SJCRH30 (cell line): ENCODE measurements around the gene ADGRL3. TPM values are rescaled to one million over a fixed set of nuclear protein-coding genes. Genes with fewer than 3 reads are reported as not detected.
"Not testable (repeated sequence)": the region's sequence is repeated elsewhere in the genome, so short reads cannot be mapped to it uniquely, and the experiment has no call there.

Experiments used
- DNase-seq, 2 experiments: peaks; one replicate each; pipeline ENCODE4 v3.0.0-alpha.2; 2015 to 2020
- H3K27ac ChIP-seq: fragments of 250-450 bp; sonication (Bioruptor Pico); 2 replicates; pipeline ENCODE4 v1.5.1; 2020; ENCODE audit warnings: mild to moderate bottlenecking, moderate library complexity
- H3K27me3 ChIP-seq: fragments of 250-450 bp; sonication (Bioruptor Pico); 2 replicates; pipeline ENCODE4 v1.5.1; 2020; ENCODE audit warnings: mild to moderate bottlenecking, moderate library complexity
- H3K36me3 ChIP-seq: fragments of 250-450 bp; sonication (Bioruptor Pico); 2 replicates; pipeline ENCODE4 v1.5.1; 2020; ENCODE audit warnings: mild to moderate bottlenecking, moderate library complexity
- H3K4me1 ChIP-seq: fragments of 250-450 bp; sonication (Bioruptor Pico); 2 replicates; pipeline ENCODE4 v1.5.1; 2020; ENCODE audit warnings: mild to moderate bottlenecking, moderate library complexity
- H3K4me3 ChIP-seq: fragments of 250-450 bp; sonication (Bioruptor Pico); 2 replicates; pipeline ENCODE4 v1.5.1; 2020; ENCODE audit warnings: mild to moderate bottlenecking, moderate library complexity
- H3K9me3 ChIP-seq: fragments of 250-450 bp; sonication (Bioruptor Pico); replicated peaks from 2 replicates; pipeline ENCODE4 v1.5.1; 2020; ENCODE audit warnings: mild to moderate bottlenecking, moderate library complexity
- total RNA-seq: library from RNA; depleted of rRNA; stranded (reverse); fragments of >200 nt; shearing (Covaris generic); gene quantifications from 2 replicates; pipeline ENCODE4 v1.2.3, GENCODE V29; 2014

The ADGRL3 gene
- total RNA-seq, 1 experiment from 2014 or later, result 0.40 TPM

DNA sequence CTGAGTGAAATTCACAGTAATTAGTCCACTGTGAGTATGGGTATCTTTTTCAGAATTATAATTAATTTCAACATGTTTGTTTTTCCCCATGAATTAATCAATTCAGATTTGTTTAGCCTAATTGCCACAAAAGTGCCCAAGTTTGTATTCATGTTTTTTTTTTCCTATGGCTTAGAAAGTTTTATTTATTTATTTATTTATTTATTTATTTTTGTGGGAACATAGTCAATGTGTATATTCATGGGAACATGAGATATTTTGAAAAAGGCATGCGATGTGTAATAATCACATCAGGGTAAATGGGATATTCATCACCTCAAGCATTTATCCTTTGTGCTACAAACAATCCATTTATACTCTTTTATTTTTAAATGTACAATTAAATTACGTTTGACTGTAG is 475.3 kb downstream of the ADGRL3 start:
- Histone ChIP-seq H3K4me3 (no peak overlapping the region), H3K4me1 (no peaks in the 10 kb centered on the region), H3K9me3 (no peaks in the 10 kb centered on the region), H3K36me3 (no peaks in the 10 kb centered on the region), H3K27ac (no peak overlapping the region), H3K27me3 (no peaks in the 10 kb centered on the region)
- DNase-seq, result no peak

DNA sequence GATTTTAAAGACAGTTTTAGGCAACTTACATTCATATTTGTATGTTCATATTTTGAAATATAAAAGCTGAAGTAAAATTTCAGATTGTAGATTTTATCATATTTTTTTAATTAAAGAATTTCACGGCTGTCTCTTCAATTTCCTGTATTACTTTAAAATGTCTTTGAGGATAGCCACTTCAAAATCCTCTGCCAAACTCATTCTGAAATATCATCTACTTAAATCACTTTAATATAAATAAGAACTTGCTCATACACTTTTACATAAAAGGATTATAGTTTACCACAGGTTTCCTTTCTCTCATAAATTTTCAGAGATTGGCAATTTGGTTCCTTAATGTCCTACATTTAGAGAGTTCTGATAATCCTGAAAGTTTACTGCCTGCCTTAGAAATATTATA is 478.2 kb downstream of the ADGRL3 start:
- Histone ChIP-seq H3K36me3 (no peaks in the 10 kb centered on the region), H3K4me1 (no peaks in the 10 kb centered on the region), H3K9me3 (no peaks in the 10 kb centered on the region), H3K4me3 (no peak overlapping the region), H3K27me3 (no peaks in the 10 kb centered on the region), H3K27ac (no peak overlapping the region)
- DNase-seq, result no peak

DNA sequence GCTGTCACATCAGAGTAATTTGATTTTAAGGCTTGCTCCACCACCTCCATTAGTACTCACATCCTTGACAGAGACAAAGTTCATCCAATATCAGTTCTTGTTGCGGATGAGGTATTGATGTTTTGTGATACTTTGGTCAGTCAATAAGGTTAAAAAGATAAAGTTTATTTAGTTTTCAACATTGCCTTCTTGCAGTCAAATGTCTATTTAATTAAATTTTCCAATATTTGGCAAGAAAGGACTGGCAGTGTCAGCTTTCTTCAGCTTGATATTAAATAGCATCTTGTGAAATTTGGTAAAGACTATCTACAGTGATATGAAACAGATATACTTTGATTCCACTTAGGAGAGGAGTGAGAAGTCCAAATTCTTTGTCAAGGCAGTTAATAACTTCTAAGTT is 493.4 kb downstream of the ADGRL3 start:
- Histone ChIP-seq H3K27ac (no peak overlapping the region), H3K9me3 (no peaks in the 10 kb centered on the region), H3K36me3 (no peaks in the 10 kb centered on the region), H3K4me1 (no peaks in the 10 kb centered on the region), H3K4me3 (no peak overlapping the region), H3K27me3 (no peaks in the 10 kb centered on the region)
- DNase-seq, result no peak

DNA sequence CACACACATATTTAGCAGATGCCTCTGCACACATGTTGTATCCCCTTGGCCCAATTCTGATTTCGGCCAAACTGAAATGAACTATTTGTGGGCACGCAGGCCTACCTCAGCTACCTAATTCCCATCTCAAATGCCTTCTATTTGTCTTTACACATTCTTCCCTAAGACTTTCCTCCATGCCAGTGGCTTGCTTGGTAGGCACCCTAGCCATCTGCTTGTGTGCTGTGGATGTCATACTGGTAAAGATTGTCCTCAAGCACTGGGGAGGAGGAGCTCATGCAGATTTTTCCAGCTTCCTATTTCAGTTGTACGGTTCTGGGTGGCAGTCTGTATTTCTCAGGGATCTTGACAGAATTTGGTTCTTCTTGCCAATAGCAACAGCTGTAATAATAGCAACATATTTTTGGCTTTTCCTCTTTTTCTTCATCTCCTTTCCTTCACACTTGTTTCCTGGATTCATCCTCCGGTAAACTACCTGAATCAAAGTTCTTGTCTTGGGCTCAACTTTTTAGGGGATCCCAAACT is 514.3 kb downstream of the ADGRL3 start:
- H3K27me3 ChIP-seq, result no peaks in the 10 kb centered on the region
- H3K36me3 ChIP-seq, result no peaks in the 10 kb centered on the region
- H3K4me3 ChIP-seq, result no peak overlapping the region
- no peaks in the 10 kb centered on the region for H3K9me3 ChIP-seq
- no peaks in the 10 kb centered on the region for H3K4me1 ChIP-seq
- DNase-seq, result peak in 1 of 2 experiments; percentile 3
- no peak overlapping the region for H3K27ac ChIP-seq

DNA sequence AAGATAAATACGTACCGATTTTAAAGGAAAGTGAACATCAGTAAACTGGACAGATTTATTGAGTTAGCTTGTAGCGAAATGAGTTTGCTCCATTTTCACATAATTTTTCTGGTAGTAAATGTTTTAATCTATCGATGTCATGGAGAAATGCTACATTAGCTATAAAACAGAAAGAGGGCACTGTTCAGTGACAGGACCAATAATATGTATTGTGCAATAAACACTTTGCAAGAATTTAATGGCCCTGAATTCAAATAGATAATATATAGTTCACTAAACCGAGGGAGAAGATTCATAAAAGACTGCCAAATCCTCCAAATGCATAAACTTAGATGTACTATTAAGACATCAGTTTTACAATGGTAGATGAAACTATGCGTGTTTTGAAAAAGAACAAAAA is 516.3 kb downstream of the ADGRL3 start:
- no peaks in the 10 kb centered on the region for H3K27me3 ChIP-seq
- DNase-seq, result no peak
- H3K36me3 ChIP-seq, result no peaks in the 10 kb centered on the region
- H3K27ac ChIP-seq, result no peak overlapping the region
- no peaks in the 10 kb centered on the region for H3K4me1 ChIP-seq
- H3K9me3 ChIP-seq, result no peaks in the 10 kb centered on the region
- H3K4me3 ChIP-seq, result no peak overlapping the region

DNA sequence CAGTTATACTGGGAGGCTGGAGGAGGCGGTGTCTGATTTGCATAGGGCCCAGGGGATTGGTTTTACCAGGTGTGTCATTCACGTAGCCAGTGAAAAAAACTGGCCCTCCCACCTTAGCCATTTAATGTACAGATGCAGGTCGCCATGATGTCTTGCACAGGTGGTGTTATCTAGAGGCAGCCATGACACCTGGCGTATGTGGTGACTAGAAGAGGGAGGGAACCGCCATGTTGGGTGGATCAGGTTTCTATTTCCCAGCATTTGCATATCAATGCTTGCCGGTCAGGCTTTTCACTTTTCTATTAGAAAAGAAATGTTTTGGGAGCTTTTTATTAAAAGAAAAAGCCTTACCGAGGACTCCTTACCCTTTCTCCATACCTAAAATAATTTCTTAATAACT is 523.4 kb downstream of the ADGRL3 start:
- peak in 1 of 2 experiments; percentile 6 for DNase-seq
- Histone ChIP-seq H3K4me1 (no peaks in the 10 kb centered on the region), H3K36me3 (no peaks in the 10 kb centered on the region), H3K27me3 (no peaks in the 10 kb centered on the region), H3K27ac (no peak overlapping the region), H3K9me3 (no peaks in the 10 kb centered on the region), H3K4me3 (no peak overlapping the region)

DNA sequence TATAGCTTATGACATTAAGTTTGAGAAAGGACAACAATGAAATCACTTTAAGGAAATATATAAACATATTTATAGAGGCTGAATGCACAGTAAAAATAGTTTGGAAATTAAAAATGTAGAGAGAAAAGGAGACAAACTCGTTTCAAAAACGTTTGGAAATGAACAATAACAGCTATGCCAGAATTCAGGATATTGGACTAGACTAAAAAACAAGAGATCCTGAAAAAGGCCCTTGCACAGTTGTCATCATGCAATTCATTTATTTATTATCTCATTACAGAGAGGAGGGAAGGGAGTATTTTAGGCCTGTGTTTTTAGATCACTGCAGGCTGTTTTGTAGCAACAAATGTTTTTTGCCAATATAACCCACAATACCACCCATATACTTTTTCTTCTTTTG is 527.2 kb downstream of the ADGRL3 start:
- no peaks in the 10 kb centered on the region for H3K4me1 ChIP-seq
- no peak overlapping the region for H3K27ac ChIP-seq
- H3K27me3 ChIP-seq, result no peaks in the 10 kb centered on the region
- no peaks in the 10 kb centered on the region for H3K36me3 ChIP-seq
- DNase-seq, result no peak
- H3K9me3 ChIP-seq, result no peaks in the 10 kb centered on the region
- no peak overlapping the region for H3K4me3 ChIP-seq

DNA sequence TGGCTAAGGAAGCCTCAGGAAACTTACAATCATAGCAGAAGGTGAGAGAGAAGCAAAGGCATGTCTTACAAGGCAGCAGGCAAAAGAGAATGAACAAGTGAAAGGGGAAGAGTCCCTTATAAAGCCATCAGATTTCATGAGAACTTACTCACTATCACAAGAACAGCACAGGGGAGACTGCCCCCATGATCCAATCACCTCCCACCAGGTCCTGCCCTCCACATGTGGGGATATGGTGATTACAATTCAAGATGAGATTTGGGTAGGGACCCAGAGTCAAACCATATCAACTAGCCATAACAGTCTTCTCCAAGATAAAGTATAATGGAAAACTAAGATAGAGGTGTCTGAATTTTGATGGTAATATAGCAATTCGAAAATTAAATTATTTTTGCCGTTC is 534.3 kb downstream of the ADGRL3 start:
- H3K4me1 ChIP-seq, result no peaks in the 10 kb centered on the region
- H3K4me3 ChIP-seq, result no peak overlapping the region
- H3K27me3 ChIP-seq, result no peaks in the 10 kb centered on the region
- DNase-seq, result no peak
- H3K9me3 ChIP-seq, result no peaks in the 10 kb centered on the region
- H3K36me3 ChIP-seq, result no peaks in the 10 kb centered on the region
- no peak overlapping the region for H3K27ac ChIP-seq

DNA sequence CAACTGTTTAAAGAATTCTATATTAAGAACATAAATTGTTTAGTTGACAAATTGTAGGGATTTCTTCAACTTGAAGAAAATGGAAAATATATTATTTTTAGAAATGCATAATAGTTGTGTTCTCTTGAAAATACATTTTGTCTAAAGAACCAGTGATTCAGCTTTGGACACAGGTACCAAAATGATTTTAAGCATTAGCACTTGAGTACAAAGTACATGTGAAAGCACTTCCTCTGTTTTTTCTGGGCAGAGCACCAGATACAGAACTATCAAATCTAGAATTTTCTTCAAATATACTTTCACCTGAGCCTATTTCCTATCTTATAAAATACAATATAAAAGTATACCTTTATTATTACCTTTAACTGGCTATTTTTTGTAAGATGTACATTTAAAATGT is 539.8 kb downstream of the ADGRL3 start:
- H3K36me3 ChIP-seq, result no peaks in the 10 kb centered on the region
- no peaks in the 10 kb centered on the region for H3K27me3 ChIP-seq
- H3K4me3 ChIP-seq, result no peak overlapping the region
- H3K27ac ChIP-seq, result no peak overlapping the region
- no peaks in the 10 kb centered on the region for H3K9me3 ChIP-seq
- DNase-seq, result no peak
- no peaks in the 10 kb centered on the region for H3K4me1 ChIP-seq

DNA sequence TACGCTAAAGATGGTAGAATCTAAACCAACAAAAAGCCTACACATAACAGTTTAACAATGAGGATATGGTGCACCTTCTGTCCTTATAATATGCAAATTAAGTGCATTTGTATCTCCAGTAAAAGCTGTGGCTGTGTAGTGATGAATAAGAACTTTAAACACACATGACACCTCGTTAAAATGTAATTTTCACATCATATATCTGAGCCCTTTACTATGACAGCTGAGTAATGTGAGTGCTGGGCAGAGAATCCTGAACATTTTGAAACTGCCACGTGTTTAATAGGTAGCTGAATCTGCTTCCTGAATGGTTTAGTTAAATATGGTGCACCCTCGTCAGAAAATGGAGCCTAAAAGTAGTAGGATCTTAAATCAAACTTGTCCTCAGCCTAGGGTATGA is 540.8 kb downstream of the ADGRL3 start:
- Histone ChIP-seq H3K4me1 (no peaks in the 10 kb centered on the region), H3K9me3 (no peaks in the 10 kb centered on the region), H3K27me3 (no peaks in the 10 kb centered on the region), H3K36me3 (no peaks in the 10 kb centered on the region), H3K27ac (no peak overlapping the region), H3K4me3 (no peak overlapping the region)
- DNase-seq, result no peak

DNA sequence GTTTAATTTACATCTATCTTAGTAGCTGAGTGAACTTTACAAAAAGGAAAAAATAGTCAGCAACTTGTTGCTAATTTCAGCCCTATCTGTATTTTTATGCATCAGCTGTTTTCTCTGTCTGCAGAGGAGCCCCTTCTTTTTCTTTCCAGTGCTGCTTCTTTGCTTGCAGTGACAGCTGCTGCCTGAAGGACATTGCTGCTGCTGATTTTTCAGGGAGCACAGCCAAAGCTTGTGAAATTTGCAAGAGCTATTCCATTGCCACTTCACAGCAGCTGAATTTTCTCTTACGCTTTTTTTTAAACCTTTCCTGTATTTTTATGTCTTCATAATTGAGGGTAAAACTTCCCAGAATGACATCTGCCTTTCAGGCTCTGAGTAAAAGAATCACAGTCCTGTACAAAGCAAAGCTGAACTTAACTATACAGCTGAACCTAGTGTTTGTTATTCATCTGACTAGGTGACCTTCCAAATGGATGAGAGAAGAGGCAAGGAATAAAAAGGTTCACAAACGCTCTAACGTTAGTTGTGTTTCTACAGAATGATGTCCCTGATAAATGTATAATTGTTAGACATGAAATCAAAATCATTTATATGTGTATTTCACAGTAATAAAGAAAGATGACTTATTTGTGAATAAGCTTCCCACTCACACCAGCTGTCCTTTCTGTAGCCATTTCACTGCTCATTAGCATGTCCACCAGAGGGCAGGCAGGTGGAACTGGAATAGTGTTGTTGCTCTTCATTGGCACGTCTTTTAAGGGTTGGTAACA is 541.4 kb downstream of the ADGRL3 start:
- peak in 1 of 2 experiments; percentile 30 for DNase-seq
- Histone ChIP-seq H3K4me3 (no peak overlapping the region), H3K27me3 (no peaks in the 10 kb centered on the region), H3K27ac (no peak overlapping the region), H3K36me3 (no peaks in the 10 kb centered on the region), H3K9me3 (no peaks in the 10 kb centered on the region), H3K4me1 (no peaks in the 10 kb centered on the region)

DNA sequence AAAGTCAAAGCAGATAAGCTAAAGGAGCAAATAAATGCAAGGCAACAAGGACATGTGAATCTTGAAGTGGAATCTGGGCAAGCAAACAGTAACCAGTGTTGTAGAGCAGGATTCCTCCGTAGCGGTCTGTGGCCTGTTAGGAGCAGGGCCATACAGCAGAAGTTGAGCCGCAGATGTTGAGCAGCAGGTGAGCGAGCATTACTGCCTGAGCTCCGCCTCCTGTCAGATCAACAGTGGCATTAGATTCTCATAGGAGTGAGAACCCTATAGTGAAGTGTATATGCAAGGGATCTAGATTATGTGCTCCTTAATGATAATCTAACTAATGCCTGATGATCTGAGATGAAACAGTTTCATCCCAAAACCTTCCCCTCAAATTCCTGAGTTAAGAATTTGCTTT is 550.7 kb downstream of the ADGRL3 start:
- no peaks in the 10 kb centered on the region for H3K4me1 ChIP-seq
- no peaks in the 10 kb centered on the region for H3K36me3 ChIP-seq
- H3K27me3 ChIP-seq, result no peaks in the 10 kb centered on the region
- no peak overlapping the region for H3K27ac ChIP-seq
- H3K9me3 ChIP-seq, result no peaks in the 10 kb centered on the region
- DNase-seq, result no peak
- H3K4me3 ChIP-seq, result no peak overlapping the region

DNA sequence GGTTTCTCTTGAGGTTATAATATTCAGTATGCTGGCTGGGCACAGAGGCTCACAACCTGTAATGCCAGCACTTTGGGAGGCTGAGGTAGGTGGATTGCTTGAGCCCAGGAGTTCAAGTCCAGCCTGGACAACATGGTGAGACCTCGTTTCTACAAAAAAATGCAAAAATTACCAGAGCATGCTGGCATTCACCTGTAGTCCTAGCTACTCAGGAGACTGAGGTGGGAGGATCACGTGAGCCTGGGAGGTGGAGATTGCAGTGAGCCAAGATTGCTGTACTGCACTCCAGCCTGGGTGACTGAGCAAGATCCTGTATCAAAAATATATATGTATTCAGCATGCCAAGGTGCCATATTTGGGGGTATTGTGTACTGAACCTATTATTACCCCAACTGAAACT is 552.5 kb downstream of the ADGRL3 start:
- Histone ChIP-seq H3K27ac (no peak overlapping the region), H3K4me3 (no peak overlapping the region), H3K27me3 (no peaks in the 10 kb centered on the region), H3K36me3 (no peaks in the 10 kb centered on the region), H3K4me1 (no peaks in the 10 kb centered on the region), H3K9me3 (no peaks in the 10 kb centered on the region)
- no peak for DNase-seq

DNA sequence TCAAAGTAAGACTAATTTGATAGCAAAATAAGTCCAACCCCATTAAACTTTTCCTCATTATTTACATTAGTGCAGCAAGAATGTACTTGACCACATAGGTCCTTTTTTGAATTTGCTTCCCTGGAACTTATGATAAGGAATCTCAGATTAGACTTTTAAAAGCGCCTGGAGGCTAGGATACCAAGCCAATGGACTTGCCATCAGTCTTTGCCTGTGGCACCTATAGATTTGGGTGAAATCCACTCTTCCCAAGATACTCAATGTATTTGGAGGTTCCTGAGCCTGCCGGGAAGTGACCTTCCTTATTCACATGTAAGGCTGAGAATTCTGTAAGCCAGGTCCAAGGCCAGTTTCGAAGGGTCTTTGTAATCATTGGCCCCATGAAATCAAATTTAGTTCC is 553.6 kb downstream of the ADGRL3 start:
- Histone ChIP-seq H3K9me3 (no peaks in the 10 kb centered on the region), H3K4me3 (no peak overlapping the region), H3K27ac (no peak overlapping the region), H3K27me3 (no peaks in the 10 kb centered on the region), H3K4me1 (no peaks in the 10 kb centered on the region), H3K36me3 (no peaks in the 10 kb centered on the region)
- DNase-seq, result no peak

DNA sequence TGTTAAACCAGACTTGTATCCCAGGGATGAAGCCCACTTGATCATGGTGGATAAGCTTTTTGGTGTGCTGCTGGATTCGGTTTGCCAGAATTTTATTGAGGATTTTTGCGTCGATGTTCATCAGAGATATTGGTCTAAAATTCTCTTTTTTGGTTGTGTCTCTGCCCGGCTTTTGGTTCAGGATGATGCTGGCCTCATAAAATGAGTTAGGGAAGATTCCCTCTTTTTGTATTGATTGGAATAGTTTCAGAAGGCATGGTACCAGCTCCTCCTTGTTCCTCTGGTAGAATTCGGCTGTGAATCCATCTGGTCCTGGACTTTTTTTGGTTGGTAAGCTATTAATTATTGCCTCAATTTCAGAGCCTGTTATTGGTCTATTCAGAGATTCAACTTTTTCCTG is 556.8 kb downstream of the ADGRL3 start:
- not testable (repeated sequence) for DNase-seq, H3K4me3 ChIP-seq, H3K27me3 ChIP-seq, H3K4me1 ChIP-seq, H3K9me3 ChIP-seq, H3K36me3 ChIP-seq, H3K27ac ChIP-seq

DNA sequence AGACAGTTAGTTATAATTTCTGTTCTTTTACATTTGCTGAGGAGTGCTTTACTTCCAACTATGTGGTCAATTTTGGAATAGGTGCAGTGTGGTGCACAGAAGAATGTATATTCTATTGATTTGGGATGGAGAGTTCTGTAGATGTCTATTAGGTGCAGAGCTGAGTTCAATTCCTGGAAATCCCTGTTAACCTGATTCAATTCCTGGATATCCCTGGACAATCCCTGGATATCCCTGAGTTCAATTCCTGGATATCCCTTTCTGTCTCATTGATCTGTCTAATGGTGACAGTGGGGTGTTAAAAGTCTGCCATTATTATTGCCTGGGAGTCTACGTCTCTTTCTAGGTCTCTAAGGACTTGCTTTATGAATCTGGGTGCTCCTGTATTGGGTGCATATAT is 557.9 kb downstream of the ADGRL3 start:
- H3K4me1 ChIP-seq, H3K27me3 ChIP-seq, DNase-seq, H3K4me3 ChIP-seq, H3K27ac ChIP-seq, H3K9me3 ChIP-seq, H3K36me3 ChIP-seq: not testable (repeated sequence)
